ENCODE measurements around the gene IGF2BP3. TPM values are rescaled to one million over a fixed set of nuclear protein-coding genes. Genes with fewer than 3 reads are reported as not detected.

The IGF2BP3 gene
- total and polyA plus RNA-seq, 12 donors = 0.03 to 67.4 (median 0.68) TPM; not detected in 3

DNA sequence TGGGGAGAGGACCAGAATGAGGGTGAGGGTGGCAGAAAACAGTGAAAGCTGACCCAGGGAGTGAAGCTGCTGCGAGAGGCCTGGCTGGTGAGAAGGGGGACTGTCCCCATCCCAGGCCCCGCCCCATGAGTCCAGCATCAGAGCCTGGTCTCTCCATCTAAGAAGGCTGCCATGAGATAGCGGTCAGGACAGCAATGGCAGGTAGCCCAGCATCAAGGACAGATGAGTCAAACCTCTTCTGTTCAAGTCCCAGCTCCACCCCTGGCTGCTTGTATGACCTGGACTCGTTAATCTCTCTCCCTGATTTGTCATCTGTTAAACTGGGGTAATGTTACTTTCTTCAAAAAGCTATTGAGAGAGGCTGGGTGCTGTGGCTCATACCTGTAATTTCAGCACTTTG, 201.5 kb downstream of the IGF2BP3 start:
- TF ChIP-seq, protein P1, sequence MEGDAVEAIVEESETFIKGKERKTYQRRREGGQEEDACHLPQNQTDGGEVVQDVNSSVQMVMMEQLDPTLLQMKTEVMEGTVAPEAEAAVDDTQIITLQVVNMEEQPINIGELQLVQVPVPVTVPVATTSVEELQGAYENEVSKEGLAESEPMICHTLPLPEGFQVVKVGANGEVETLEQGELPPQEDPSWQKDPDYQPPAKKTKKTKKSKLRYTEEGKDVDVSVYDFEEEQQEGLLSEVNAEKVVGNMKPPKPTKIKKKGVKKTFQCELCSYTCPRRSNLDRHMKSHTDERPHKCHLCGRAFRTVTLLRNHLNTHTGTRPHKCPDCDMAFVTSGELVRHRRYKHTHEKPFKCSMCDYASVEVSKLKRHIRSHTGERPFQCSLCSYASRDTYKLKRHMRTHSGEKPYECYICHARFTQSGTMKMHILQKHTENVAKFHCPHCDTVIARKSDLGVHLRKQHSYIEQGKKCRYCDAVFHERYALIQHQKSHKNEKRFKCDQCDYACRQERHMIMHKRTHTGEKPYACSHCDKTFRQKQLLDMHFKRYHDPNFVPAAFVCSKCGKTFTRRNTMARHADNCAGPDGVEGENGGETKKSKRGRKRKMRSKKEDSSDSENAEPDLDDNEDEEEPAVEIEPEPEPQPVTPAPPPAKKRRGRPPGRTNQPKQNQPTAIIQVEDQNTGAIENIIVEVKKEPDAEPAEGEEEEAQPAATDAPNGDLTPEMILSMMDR (IDR thresholded peaks at IDR 0.05) = no peak
- no peak for TF ChIP-seq POLR2A (IDR thresholded peaks at IDR 0.05)
- Histone ChIP-seq H3K27ac (no peak overlapping the region), H3K27me3 (no peaks in the 10 kb centered on the region), H3K36me3 (replicated peaks in 1 of 2) (no peaks in the 10 kb centered on the region), H3K4me1 (replicated peaks in 1 of 2) (peaks cover 0 to 5% of the 10 kb centered on the region in 2 donors), H3K4me3 (no peak overlapping the region), H3K9me3 (replicated peaks in 1 of 3) (no peaks in the 10 kb centered on the region)
- DNase-seq = peak; percentile 49 to 85 (median 76)
- WGBS, 4 donors = 43 to 62% (median 53%) methylated on average over 4 of the region's 4 CpGs
- intact Hi-C loops (cut with DNase I) = no loop called here

DNA sequence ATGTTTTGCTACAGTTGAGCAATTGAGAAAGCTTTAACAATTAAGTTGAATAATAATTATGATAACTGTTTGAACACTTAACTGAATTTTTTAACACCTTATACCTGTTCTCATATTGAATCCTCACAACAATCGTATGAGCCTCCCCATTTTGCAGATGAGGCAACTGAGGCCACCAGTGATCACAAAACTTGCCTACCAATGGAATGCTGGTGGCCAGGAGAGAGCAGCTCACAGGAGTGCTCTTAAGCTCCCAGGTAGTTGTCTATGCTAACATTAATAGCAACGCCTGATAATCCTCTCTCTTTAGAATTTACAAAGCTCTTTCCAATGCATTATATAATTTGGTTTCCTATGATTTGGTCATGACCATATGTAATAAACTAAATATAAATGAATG, 202.1 kb downstream of the IGF2BP3 start:
- DNase-seq = no peak
- Histone ChIP-seq H3K9me3 (replicated peaks in 1 of 3) (no peaks in the 10 kb centered on the region), H3K4me1 (replicated peaks in 1 of 2) (peaks cover 0 to under 1% of the 10 kb centered on the region in 2 donors), H3K27me3 (no peaks in the 10 kb centered on the region), H3K27ac (no peak overlapping the region), H3K36me3 (replicated peaks in 1 of 2) (no peaks in the 10 kb centered on the region), H3K4me3 (no peak overlapping the region)
- 95 to 99% (median 96%) methylated on average over 2 of the region's 2 CpGs for WGBS, 4 donors
- no peak for TF ChIP-seq POLR2A (IDR thresholded peaks at IDR 0.05)
- TF ChIP-seq, protein P1 (IDR thresholded peaks at IDR 0.05) = no peak
- intact Hi-C loops (cut with DNase I) = no loop called here

DNA sequence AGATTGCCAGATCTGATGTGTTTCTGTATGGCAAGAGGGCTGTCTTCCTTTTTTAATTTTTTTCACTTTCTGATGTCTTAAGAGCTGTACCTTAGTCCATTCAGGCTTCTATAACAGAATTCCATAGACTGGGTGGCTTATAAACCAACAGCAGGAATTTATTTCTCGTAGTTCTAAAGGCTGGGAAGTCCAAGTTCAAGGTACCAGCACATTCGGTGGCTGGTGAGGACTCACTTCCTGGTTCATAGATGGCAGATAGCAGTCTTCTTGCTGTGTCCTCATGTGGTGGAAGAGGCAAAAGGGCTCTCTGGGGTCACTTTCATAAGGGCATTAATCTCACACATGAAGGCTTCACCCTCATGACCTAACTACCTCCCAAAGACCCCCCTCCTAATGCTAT, 202.9 kb downstream of the IGF2BP3 start:
- Histone ChIP-seq H3K36me3 (replicated peaks in 1 of 2) (no peaks in the 10 kb centered on the region), H3K4me1 (replicated peaks in 1 of 2) (no peaks in the 10 kb centered on the region), H3K27ac (no peak overlapping the region), H3K27me3 (no peaks in the 10 kb centered on the region), H3K9me3 (replicated peaks in 1 of 3) (no peaks in the 10 kb centered on the region), H3K4me3 (no peak overlapping the region)
- TF ChIP-seq, protein P1 (IDR thresholded peaks at IDR 0.05) = no peak
- TF ChIP-seq POLR2A (IDR thresholded peaks at IDR 0.05) = no peak
- DNase-seq = no peak
- 88 to 99% (median 92%) methylated on average over 2 of the region's 2 CpGs for WGBS, 4 donors
- intact Hi-C loops (cut with DNase I) = no loop called here

DNA sequence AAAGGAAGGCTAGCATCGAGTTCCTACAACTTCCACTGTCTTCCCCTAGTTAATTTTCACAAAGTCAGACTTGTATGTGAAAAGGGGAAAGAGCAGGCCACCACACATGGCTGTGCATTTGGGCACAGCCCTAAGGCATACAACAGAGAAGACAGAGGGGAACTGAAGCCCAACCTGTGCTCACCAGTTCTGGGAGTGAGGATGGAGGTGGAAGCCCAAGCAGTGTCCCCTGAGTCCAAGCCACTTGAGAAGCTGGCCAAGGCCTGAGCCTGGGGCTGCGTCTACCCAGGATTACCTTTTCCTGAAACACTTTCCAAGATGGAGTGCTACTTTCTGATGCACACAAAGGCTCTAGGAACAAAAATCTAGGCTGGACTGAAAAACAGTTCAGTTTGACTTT, 203.4 kb downstream of the IGF2BP3 start:
- DNase-seq = no peak
- Histone ChIP-seq H3K27ac (no peak overlapping the region), H3K9me3 (replicated peaks in 1 of 3) (no peaks in the 10 kb centered on the region), H3K27me3 (no peaks in the 10 kb centered on the region), H3K4me3 (no peak overlapping the region), H3K4me1 (replicated peaks in 1 of 2) (no peaks in the 10 kb centered on the region), H3K36me3 (replicated peaks in 1 of 2) (no peaks in the 10 kb centered on the region)
- intact Hi-C loops (cut with DNase I) = no loop called here
- 80 to 94% (median 90%) methylated on average over 1 to 2 of the region's 2 CpGs for WGBS, 4 donors
- TF ChIP-seq, protein P1 (IDR thresholded peaks at IDR 0.05) = no peak
- TF ChIP-seq POLR2A (IDR thresholded peaks at IDR 0.05) = no peak
